MM.1S (cell line): ENCODE results near the gene C1orf116.

ENCODE experiments used
- CTCF ChIP-seq: fragments of 300-600 bp; sonication (generic); IDR thresholded peaks from 2 replicates; pipeline ENCODE4 v1.5.1; 2016; ENCODE audit warnings: antibody characterized with exemption, low read length, mixed read lengths
- EZH2 ChIP-seq: fragments of 300-600 bp; sonication (generic); optimal IDR thresholded peaks from 2 replicates; pipeline ENCODE3; 2017; ENCODE audit warnings: low read depth, mild to moderate bottlenecking, antibody characterized with exemption, low read length, mixed read lengths

- no peak for TF ChIP-seq CTCF
- TF ChIP-seq EZH2: no peak
Observed at GRCh38 chr1:207049054-207049453, 16.5 kb upstream of the C1orf116 start.
